SW 1271 (cell line): Measurements from ENCODE around the gene ANKRD9.
A peak's percentile ranks its signal among the peaks of the same experiment; 100 is the strongest.
"Not testable (repeated sequence)": the region's sequence is repeated elsewhere in the genome, so short reads cannot be mapped to it uniquely, and the experiment has no call there.

Source experiments
- DNase-seq, 2 experiments: peaks; one replicate each; lab custom pipeline; 2025; lab: John Stamatoyannopoulos, UW

Gene ANKRD9, protein sequence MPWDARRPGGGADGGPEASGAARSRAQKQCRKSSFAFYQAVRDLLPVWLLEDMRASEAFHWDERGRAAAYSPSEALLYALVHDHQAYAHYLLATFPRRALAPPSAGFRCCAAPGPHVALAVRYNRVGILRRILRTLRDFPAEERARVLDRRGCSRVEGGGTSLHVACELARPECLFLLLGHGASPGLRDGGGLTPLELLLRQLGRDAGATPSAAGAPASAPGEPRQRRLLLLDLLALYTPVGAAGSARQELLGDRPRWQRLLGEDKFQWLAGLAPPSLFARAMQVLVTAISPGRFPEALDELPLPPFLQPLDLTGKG

DNA sequence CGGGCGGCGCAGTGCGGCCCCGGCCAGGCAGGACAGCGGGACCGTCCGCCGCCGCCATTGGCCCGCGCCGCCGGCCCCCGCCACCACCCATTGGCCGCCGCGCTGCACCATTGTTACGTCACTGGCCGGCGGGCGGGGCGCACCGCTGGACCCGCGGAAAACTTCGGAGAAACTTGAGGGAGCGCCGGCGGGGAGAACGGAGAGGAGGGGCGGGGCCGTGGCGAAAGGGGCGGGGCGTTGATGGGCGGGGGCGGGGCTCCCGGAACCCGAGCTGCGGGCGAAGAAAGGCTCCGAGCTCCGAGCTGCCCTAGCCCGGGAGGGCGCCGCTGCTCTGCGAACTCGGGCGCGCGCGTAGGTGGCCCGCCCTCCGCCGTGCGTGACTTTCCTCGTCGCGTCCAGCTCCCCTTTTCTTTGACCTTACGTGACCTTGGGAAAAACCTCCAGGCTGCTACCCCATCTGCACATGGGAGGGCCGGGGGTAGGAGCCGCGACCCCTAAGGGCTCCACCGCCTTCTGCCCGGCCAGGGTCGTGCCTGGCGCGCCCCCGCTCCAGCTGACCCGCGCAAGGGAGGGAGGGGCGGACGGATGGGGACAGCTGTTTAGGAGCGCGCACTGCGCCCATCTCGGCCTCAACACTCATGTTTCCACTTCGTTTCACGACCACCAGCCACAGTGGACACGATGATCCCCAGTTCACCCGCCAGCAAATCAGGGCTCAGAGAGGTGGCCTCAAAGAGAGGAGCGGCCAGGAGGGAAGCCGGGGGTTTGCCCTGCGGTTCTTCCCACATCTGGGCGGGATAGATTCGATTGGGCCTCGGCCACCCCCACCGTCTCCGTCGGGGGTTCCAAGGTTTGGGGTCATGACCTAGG is at the start of gene ANKRD9:
ANKRD9 (minus strand) TSS at position 31 of the 870 bp plus-strand sequence. CDS start 1,887 bp downstream, outside the sequence.
- peak; percentile 43 to 89 for DNase-seq

DNA sequence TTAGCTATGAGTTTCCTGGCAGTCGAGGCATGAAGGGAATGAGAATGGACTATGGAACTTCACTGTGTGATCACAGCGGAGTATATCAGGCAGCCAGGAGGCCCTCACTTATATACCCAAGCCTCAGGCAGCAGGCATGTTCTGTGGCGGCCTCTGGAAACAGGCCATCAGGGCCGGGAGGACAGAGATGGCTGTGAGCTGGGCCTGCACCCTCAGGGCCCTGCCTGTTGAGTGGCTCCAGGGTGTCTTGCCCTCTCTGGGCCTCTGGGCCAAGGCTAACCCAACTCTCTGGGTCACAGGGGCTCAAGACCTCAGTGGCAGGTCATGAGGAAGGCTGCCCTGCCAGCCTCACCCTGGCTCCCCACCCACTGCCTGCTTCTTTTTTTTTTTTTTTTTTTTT is 49.0 kb upstream of the ANKRD9 start:
- no peak for DNase-seq

DNA sequence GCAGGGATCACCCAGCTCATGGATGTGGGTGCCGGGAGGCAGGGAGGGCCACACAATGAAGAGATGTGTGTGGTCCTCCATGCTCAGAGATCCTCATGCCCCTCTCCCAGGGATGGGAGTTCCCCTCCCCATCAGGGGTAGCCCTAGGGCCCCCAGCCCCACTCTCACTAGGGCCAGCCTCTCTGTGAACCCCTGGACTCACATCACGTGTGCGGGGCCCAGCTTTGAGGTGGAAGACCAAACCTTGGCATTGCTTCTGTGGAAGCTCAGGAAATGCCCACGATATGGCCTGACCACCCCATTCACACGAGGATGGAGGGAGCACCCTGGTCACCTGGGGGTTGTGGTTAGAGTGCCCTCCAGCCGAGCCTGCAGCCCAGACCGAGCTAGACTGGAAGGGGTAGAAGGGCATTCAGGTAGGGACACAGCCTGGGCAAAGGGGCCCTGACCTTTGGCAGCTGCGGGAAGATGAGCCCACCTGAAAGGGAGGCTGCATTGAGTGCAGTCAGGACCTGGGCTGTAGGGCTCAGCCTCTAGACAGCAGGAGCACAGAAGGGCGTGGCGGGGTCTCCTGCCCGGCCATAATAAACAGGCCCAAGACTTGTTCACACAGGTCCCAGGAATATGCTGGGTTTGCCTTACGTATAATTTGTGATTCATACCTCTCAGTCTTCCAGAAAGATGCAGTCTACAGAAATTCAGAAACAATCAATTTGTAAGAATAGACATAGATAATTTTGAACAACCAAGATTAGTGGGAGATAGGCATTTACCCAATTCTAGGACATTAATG is 48.1 kb upstream of the ANKRD9 start:
- DNase-seq, result no peak

DNA sequence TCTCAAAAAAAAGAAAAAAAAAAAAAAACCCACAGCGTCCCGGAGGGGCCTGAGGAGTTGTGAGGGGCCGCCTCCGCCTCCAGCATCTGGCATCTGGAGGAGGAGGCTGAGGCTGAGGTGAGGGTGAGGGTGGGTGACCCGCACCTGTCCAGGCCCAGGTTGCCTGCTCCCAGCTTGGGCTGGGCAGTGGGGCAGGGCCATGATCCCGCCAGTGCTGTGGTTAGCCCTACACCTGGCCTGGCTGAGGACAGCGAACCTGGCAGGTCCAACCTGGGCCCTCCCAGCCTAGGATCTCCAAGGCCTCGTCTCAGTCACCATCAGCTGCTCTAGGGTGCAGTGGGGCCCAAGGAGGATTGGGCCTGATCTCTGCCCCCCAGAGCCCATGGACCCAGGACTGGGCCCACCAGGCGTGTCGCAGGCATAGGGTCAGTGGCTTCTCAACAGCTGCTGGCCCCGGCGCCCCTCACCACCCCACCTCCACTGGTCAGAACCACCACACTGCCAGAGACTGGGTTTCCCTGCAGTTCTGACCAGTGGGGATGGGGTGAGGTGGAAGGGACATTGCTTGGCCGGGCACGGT is 46.6 kb upstream of the ANKRD9 start:
- no peak for DNase-seq

DNA sequence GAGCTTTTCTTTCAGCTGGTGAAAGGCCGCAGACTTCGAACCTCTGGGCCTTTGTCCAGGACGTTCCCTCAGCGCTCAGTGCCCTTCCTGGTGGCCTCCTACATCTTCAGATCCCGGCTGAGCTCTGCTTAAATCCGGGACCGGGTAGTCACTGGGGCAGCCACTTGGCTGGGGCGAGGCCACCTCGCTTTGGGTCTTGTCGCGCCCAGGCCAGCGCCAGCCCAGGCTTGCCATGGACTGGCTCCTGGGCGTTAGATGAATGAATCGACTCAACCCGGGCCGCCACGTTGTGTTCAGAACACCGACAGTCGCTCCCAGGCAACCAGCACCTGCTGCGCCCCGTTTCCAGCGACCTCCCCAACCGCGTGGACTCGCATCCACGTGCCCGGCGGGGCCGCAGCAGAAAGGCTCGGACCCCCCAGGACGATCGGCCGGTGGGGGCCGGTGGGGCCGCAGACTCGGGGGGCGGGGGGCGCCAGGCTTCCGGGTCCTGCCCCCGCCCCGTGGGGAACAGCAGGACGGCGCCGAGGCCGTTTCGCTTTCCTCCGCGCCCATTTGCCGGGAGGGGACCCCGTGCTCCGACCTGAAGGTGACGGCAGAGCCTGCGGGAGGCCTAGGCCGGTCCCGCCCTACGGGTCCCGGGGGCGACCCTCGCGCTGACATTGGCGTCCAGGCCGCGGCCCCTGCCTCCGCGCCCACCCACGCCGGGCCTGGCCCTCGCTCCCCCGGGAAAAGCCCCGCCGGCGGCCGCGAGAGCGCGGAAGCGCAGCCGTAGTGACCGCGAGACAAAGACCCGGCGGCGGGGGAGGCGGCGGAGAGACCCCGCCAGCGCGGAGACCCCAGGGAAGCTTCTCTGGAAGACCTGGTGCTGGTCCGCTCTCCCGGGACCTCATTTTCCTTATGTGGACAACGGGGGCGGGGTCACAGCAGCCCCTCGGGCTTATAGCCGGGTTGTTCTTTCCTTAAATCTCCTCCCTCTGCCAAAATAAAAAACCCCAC is 45.5 kb upstream of the ANKRD9 start:
- no peak for DNase-seq

DNA sequence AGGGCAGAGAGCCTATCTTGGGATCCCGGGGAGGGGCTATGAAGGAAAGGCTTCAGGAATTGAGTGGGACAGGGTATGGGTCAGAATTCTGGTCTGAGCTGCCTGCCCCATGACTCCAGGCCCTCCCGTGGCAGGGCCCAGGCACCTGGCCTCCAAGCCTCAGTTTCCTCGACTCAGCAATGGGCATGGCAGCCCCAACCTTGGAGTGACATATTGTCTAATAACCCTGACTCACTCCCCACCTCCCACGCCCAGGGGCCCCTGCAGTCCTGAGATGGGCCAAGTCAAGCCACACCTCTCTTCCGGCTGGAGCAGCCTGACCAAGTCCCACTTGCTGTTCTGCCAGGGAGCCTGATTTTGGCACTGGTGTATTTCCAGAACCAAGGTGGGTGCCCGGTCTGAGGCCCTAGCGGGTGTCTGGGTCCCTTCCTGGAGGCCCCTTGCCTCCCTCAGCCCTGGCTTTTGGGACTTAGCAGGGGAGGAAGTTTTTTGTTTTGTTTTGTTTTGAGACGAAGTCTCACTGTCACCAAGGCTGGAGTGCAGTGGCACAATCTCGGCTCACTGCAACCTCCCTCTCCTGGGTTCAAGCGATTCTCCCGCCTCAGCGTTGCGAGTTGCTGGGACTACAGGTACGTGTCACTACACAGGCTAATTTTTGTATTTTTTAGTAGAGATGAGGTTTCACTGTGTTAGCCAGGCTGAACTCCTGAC is 42.6 kb upstream of the ANKRD9 start:
- DNase-seq, result no peak

DNA sequence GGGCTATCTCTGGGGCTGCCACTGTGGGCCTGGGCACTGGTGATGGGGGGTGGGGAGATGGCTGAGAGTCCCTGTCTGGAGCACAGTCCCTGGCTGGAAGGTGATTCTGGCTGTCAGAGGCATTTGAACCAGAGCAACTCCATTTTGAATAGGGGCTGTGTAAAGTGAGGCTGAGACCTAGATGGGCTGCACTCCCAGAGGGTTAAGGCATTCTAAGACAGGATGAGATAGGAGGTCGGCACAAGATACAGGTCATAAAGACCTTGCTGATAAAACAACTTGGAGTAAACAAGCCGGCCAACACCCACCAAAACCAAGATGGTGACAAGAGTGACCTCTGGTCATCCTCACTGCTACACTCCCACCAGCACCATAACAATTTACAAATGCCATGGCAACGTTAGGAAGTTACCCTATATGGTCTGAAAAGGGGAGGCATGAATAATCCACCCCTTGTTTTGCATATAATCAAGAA is 41.4 kb upstream of the ANKRD9 start:
- DNase-seq, result not testable (repeated sequence)

DNA sequence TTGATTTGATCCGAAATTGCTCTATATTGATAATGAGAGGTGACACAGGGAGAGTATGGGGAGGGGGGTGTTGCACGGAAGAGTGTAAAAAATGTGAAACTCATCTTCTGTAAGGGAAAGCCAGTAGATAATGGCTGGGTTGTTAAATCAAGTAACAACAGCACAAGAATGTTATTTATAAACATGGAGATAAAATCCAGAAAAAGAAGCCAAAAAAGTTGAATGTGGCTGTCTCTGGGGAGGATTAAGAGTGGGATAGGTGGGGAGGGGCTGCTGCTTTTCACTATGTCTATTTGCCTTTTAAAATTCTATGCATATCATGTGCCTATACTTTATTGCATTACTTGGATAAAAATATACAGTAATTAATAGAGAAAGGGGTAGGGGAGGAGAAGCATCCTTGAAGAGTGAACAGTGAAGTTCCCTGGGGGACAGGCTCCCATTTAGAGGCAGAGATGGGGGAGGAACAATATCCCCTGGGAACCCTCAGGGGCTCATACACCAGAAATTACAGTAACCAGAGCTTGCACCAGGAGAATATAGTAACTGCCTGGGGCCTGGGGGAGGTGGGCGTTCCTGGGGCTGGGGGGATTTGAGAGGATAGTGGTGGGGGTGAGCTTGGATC is 39.2 kb upstream of the ANKRD9 start:
- DNase-seq, result no peak

DNA sequence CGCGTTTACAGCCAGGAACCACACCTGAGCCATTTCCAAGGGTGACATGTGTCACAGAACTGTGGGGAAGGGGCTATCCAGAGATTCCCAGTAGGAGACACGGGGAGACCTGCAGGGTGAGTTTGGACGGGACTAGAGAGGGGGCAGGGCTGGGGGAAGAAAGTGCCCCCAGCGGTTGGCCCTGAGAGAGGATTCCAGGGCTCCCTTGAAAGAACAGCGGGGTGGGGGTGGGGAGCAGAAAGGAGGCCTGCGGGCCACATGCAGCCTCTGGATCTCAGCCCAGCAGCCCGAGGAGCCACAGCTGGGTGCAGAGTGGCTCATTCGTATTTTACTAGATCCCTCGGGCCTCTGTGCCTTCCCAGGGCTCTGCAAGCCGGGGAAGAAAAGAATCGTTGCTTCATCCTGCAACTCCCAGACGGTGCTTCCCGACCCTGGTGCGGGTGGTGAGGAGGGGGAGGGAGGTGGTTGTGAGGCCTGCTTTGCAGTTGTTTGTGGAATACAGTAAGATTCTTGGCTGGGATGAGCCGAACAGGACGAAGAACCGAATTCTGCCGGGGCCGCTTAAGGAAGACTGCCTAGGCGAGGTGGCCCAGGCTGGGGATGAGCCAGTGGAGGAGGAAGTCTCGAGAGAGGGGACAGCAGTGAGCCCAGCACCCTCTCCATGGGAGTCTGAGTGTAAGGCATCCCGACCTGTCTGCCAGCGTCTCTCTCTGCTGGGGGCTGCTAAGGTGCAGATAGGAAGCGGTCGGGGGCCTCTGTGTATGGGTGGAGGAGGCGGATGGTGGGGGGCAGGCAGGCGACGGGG is 36.1 kb upstream of the ANKRD9 start:
- no peak for DNase-seq

DNA sequence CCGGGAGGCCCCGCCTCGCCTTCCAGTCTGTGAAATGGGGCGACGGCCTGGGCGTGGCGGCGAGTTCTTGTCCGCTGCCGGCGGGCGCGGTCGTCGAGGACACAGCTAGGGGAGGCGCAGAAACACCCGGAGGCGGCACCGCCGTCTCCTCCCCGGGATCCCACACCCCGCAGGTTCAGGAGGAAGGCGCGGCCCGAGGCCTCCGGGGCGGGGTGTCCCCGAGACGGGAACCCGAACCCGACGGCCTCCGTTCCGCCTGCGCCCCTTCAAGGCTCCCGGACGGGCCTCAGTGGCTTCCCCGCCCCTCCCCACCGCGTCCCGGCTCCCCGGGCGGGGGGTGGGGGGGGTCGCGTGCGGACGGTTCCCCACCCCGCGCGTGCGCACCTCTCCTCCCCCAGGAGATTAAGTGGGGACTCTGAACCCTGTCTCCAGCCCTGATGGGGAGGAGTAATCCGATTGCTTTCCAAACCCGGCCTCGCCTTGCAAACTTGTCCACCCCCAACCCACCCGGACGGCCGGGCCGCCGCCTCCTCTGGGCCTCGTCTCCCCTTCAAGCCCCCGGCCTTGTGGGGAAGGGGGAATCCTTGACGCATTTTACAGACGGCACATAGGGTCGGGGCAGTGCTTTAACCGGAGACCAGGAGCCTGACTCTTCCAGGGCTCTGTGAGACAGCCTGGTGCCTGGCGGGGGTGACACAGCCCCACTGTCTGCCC is 35.3 kb upstream of the ANKRD9 start:
- DNase-seq, result no peak

DNA sequence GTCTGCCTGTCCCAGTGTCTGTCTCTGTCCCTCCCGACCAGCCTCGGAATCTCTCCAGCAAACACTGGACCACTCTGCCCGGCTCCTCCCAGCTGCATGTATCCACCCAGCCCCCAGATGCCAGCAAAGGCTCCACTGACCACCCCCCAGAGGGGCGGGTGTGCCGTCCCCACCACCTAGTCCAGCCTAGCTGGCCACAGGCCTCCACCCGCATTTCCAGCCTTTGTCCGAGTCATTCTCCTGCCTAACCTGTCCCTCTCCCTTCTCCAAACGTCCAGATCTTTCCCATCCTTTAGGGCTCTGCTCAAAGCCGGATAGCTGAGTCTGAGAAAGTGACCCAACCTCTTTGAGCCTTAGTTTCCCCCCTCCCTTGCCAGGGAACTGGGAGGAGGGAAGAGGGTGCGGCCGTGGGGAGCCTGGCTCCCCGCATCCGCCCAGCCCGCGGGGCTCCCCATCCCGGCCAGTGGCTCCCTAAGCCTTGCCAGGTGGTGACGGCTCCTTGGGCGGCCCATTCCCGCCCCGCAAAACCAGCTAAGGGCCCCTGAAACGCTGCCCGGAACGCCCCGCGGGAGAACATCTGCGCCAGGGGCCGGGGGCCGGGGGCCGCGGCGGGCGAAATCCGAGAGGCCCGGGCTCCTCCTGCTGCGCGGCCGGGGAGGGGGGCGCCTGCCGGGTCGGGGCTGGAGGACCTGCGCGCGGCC is 34.6 kb upstream of the ANKRD9 start:
- DNase-seq, result no peak

DNA sequence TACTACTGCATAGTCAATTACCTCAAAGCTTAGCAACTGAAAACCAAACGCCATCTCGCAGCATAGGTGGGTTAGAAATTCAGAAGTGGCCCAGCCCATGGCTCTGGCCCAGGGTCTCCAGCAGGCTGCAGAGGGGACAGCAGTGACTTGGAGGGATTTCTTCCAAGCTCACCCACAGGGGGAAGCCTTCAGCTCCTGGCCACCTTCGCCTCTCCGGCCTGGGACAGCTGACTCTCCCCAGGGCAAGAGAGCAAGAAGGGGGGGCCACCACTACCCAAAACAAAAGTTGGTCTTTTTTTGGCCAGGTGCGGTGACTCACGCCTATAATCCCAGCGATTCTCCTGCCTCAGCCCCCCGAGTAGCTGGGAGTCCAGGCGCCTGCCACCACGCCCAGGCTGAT is 32.2 kb upstream of the ANKRD9 start:
- DNase-seq, result no peak

DNA sequence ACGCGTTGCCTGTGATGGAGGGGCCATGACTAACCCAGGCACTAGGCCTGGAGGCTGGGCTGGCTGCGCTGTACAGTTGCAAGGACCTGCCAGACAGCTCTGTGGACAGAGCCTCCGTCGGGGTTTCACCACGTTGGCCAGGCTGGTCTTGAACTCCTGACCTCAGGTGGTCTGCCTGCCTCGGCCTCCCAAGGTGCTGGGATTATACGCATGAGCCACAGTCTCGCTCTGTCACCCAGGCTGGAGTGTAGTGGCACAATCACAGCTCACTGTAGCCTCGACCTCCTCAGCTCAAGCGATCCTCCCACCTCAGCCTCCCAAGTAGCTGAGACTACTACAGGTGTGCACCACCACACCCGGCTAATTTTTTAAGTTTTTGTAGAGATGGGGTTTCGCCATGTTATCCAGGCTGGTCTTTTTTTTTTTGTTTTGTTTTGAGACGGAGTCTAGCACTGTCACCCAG is 31.5 kb upstream of the ANKRD9 start:
- not testable (repeated sequence) for DNase-seq

DNA sequence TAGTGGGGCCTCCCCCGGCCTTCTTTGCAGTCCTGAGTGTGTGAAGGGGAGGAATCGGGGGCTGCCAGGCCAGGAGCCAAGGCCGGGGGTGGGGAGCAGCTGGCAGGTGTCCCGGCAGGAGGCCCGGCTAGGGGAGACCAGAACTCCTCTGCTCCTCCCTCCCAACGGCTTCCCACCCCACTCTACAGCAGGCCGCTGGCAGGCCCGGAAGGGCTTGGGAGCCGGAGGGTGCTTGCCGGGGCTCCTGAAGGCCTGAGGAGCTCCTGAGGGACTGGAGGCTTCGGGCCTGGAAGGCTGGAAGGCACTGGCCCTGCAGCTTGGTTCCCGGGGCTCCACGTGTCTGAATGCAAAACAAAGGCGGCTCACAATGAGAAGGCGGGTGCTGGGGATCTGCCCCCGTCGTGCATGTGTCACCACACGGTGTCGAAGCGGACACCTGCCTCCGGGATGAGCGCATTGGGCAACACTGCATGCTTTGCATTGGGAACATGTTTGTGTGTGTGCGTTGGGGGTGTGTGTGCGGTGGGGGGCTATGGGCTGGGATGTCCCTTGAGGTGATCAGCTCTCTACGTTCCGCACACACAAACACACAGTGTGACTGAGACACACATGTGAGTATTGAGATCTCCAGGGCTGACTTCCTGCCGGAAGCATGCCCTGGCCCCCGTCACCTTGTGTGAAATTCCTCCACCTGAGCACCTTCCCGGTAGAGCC is 30.9 kb upstream of the ANKRD9 start:
- DNase-seq, result no peak

DNA sequence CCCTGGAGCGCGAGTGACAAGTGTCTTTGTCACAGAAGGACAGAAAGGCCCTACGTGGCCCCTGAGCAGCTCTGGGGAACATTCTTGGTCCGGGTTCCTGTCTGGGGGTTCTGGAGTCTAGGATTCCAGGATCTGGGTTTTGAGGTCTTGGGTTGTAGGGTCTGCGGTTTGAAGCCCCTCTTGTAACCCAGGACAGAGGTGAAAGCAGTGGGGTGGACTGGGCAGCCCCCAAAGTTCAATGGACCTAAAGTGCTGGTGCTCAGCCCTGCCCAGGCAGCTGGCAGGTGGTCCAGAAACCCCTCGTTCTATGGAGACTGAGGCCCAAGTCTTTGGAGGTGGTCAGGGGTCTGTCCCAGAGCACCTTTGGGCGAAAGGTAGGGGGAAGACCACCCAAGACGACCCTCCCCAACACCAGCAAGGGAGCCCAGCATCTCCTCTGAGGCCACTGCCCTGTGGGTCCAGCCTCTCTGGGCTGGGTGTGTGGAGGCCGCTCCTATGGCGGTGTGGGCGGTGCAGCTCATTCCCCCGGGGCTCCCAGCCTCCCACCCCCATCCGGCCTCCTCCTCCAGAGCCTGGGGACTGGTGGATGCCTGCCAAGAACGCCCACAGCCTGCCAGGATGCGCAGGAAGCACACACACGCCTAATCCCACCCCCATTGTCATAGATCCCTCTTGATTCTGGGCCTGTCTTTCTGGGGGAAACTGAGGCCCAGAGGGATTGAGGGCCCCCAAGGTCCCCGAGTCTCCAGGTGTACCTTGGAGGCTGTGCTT is 30.2 kb upstream of the ANKRD9 start:
- DNase-seq, result no peak
